HG03558 (cell line): Measurements from ENCODE around the gene ERBB4.

Experiments used
- ATAC-seq: cut with Tn5 transposase; IDR thresholded peaks from one replicate; pipeline ENCODE4 v1.9.1; 2021; ENCODE audit warnings: moderate number of reproducible peaks; ENCODE audit not compliant: unreplicated experiment; ENCODE audit errors: extremely low read depth

Gene ERBB4

DNA sequence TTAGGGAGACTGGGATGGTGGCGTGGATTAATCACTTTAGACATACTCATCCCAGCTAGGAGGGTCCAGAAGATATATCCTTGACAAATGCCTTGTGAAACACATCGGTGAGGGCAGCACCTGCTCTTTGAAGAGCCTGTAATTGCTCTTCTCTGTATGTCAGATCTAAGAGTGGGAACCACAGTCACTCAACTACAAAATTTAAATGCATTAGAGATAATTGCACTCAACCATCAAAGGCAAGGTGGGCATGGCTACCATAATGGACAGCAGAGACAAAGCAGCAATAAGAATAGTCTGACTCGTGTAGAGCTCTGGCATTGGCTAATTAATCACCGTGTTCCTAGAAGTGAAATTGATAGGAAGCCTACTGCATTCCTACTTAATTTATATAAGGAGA, 96.8 kb downstream of the ERBB4 start:
- no peak for ATAC-seq

GRCh38 chr2:212441141-212441540, 97.5 kb downstream of the ERBB4 start:
- no peak for ATAC-seq

GRCh38 chr2:212428681-212429478, 109.7 kb downstream of the ERBB4 start:
- no peak for ATAC-seq

- no peak for ATAC-seq
These were observed 111.0 kb downstream of the ERBB4 start for GRCh38 chr2:212427638-212428037.

- no peak for ATAC-seq
These were observed 111.8 kb downstream of the ERBB4 start for GRCh38 chr2:212426637-212427412.

DNA sequence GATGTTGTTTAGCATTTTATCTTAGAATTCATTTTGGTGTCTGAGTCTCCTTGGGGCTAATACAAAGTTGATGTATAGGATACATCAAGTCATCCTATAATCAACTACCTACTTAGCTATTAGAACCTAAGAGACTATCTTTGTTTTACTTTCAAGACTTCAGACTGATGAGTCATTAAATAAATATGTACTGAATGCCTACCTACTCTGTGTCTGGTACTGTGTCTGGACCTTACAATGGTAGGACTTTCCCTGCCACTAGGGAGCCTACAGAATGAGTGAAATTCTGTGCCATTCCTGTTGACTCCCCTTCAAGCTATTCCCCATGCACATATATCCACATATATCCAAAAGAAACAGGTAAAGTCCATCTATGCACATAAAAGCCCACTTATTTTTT, 114.5 kb downstream of the ERBB4 start:
- ATAC-seq = no peak

GRCh38 chr2:212423089-212423488, 115.5 kb downstream of the ERBB4 start:
- no peak for ATAC-seq

GRCh38 chr2:212421556-212422334, 116.9 kb downstream of the ERBB4 start:
- no peak for ATAC-seq

DNA sequence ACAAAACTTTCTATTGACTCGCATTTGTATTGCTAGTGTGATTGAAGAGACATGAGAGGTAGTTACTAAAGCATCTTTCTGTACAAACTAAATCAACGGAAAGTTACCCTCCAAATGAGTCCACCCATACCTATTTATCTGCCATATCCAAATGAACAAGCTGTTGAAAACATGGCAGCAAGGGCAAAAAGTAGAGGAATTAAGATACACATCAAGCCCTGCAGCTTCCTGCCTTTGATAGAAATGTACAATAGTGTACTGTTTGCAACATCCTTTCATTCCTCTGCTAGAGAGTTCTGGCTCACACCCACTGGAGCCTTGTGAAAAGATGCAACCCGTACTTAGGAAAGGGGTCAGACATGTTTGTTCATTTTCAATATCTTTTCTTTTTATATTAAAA, 122.5 kb downstream of the ERBB4 start:
- ATAC-seq = no peak

- ATAC-seq = no peak
These were observed 123.8 kb downstream of the ERBB4 start for GRCh38 chr2:212414767-212415211.

DNA sequence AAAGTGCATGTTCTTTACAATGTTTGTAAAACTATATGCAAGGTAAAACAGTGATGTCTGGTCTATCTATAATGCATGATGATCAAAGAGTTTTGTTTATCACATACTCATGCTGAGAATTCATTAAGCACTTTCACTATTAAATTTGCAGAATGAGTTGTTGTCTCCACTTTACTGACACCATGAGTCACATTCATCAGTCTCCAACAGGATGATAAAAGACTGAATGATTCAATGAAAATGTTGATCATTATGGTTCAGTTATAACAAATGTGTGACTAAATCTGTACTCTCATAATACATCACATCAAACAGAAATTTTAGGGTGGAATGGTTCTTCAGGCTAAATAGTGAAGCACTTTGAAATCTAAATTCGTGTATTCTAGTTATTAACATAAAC, 129.0 kb downstream of the ERBB4 start:
- ATAC-seq = no peak

- ATAC-seq = no peak
These were observed 130.1 kb downstream of the ERBB4 start for GRCh38 chr2:212408524-212408923.

DNA sequence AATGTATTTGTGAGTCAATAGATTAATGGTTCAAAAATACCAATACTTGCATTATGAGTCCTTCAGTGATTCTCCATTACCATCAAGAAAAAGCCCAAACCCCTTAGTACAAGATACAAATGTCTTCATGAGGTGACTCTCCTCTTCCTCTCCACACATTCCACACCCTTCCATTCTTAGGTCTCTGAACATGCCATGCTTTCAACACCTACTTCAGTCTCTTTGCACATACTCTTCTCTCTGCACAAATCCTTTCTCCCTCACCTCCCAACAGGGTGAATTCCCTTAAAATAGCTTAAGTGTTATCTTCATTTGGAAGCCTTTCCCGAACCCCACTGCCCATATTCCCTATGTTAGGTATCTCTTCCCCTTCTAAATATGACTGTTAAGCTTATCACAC, 131.9 kb downstream of the ERBB4 start:
- no peak for ATAC-seq

GRCh38 chr2:212402316-212402715, 136.3 kb downstream of the ERBB4 start:
- no peak for ATAC-seq

DNA sequence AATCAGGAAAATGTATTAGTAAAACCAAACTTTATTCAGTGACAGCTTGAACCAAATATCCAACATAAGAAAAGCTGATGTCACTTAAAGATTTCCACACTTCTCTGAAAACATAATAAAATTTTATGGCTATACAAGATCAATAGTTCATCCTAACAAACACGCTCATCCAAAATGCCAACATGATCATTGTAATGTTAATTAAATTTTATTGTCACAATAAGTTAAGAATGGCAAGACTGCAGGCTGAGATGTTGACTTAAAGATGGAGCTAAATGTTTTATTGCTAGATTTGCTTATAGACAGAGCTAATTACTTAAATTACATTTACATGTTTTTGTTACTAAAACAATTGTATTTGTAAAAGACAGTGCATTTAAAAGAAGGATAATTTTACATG, 140.3 kb downstream of the ERBB4 start:
- no peak for ATAC-seq

- ATAC-seq = no peak
These were observed 146.1 kb downstream of the ERBB4 start for GRCh38 chr2:212392544-212392943.

GRCh38 chr2:212392043-212392442, 146.6 kb downstream of the ERBB4 start:
- ATAC-seq = no peak

GRCh38 chr2:212387146-212387545, 151.5 kb downstream of the ERBB4 start:
- ATAC-seq = no peak

- ATAC-seq = no peak
These were observed 153.4 kb downstream of the ERBB4 start for GRCh38 chr2:212385241-212385640.

DNA sequence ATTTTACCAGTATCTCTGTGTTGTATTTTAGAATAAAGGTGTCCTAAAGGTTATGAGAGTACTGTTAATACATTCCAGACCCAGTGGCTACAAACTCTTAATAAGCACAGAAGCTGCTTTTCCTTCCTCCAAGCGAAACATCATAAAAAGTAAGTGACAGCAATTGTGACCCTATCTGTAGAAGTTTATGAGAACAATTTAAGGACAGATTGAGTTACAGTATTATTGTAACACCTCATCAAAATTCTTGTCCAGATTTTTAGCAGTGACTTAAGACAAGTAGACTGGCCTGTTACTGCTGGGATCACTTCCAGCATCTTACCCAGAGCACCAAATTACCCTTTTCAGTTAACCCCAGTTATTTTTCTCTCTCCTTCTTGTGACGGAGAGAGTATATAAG, 154.6 kb downstream of the ERBB4 start:
- ATAC-seq = no peak
